AG08396 (cell line): Measurements from ENCODE around the gene ZNF254.
"Not testable (repeated sequence)": the region's sequence is repeated elsewhere in the genome, so short reads cannot be mapped to it uniquely, and the experiment has no call there.

ENCODE experiments used
- DNase-seq: peaks from one replicate; pipeline ENCODE4 v3.0.0; 2012; ENCODE audit warnings: low spot score, mixed read lengths

Gene ZNF254

DNA sequence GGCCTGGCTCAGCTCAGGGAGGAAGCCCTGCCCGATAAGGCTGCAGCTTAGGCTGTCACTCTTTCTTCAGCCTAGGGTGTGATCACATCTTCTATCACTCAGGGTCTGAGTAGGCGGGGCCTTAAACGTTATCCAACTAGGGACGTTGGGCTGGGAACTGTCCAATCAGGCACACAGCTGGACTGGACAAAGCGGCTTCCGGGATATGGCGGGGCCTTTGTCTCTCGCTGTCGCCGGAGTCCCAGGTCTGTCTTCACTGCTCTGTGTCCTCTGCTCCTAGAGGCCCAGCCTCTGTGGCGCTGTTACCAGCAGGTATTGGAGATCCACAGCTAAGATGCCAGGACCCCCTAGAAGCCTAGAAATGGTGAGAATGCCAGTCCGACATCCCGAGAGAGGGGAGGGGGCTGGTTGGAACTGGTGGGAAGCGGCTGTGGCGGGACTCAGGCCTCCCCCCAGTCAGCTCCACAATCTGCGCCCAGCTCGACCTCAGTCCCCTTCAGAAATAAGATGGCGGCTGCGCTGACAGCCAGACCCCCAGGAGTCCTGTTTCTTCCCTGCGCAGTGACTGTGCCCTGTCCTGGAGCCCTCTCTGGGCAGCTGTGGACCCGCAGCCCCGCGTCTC is at the start of gene ZNF254:
Gene ZNF254, plus strand, starts transcription at position 214 of the 622 bp plus-strand sequence. Its CDS starts 121 bp downstream, at position 335.
- DNase-seq, result peak; percentile 85

DNA sequence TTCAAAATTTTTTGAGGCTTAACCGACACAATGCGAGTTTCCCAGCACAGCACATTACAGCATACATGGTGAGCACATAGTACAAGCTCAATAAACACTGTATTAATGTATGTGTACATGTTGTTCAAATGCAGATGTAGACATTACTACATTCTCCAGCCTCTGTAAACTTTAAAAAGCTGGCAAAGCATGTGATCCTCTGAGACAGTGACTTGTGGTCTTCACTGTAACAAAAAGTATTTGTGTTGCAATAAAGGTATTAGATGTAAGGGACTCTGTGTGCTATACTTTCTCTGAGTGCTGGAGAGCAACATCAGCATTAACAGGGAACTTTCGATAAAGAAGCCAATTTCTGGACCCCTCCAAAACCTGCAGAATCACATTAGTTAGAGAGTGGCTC is 46.4 kb upstream of the ZNF254 start:
- no peak for DNase-seq

DNA sequence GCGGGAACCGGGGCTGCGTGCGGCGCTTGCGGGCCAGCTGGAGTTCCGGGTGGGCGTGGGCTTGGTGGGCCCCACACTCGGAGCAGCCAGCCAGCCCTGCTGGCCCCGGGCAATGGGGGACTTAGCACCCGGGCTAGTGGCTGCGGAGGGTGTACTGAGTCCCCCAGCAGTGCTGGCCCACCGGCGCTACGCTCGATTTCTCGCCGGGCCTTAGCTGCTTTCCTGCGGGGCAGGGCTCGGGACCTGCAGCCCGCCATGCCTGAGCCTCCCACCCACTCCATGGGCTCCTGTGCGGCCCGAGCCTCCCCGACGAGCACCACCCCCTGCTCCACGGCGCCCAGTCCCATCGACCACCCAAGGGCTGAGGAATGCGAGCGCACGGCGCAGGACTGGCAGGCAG is 45.7 kb upstream of the ZNF254 start:
- DNase-seq, result not testable (repeated sequence)

- DNase-seq, result no peak
Observed at GRCh38 chr19:24046550-24046949, 40.4 kb upstream of the ZNF254 start.

DNA sequence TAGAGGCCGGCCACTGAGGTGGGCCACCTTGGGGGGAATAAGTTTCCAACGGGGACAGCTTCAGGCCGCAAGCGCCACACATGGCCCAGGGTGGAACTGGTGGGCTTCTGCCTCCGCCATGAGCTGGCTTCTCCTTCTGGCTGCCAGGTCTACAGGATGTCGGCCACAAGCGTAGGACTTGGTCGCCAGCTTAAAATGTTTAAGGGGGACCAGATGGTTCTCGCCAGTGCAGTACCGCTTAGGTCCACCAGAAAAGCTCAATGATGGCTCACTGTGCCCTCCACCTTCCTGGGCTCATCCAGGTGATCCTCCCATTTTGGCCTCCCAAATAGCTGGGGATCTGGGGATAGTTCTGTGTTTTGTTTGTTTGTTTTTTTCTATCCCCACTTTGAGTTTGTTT is 38.7 kb upstream of the ZNF254 start:
- no peak for DNase-seq

GRCh38 chr19:24049537-24049936 is 37.5 kb upstream of the ZNF254 start:
- DNase-seq, result no peak

GRCh38 chr19:24051516-24051915 is 35.5 kb upstream of the ZNF254 start:
- DNase-seq, result no peak

- no peak for DNase-seq
Observed at GRCh38 chr19:24052811-24053210, 34.2 kb upstream of the ZNF254 start.

DNA sequence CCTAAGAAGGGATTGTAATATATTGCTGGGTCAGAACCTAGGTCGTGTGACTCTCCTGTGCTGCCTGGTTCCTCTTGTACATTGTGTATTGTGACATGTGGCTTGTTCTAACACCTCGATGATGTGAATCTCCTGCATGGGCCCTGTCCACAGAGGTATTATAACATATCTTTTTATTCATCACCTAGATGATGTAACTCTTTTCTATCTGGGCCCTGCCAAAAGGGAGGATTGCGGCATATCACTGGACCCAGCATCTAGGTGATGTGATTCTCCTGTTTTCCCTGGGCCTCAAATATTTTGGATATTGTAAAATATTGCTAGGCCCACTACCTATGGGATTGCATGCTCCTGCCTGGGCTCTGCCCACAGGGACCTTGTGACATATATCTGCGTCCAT is 33.4 kb upstream of the ZNF254 start:
- no peak for DNase-seq

- peak; percentile 43 for DNase-seq
Observed at GRCh38 chr19:24054044-24054935, 32.7 kb upstream of the ZNF254 start.

- DNase-seq, result no peak
Observed at GRCh38 chr19:24055548-24055947, 31.4 kb upstream of the ZNF254 start.

GRCh38 chr19:24057144-24057543 is 29.8 kb upstream of the ZNF254 start:
- DNase-seq, result no peak

GRCh38 chr19:24059563-24060295 is 27.3 kb upstream of the ZNF254 start:
- no peak for DNase-seq

- no peak for DNase-seq
Observed at GRCh38 chr19:24060687-24061356, 26.2 kb upstream of the ZNF254 start.

DNA sequence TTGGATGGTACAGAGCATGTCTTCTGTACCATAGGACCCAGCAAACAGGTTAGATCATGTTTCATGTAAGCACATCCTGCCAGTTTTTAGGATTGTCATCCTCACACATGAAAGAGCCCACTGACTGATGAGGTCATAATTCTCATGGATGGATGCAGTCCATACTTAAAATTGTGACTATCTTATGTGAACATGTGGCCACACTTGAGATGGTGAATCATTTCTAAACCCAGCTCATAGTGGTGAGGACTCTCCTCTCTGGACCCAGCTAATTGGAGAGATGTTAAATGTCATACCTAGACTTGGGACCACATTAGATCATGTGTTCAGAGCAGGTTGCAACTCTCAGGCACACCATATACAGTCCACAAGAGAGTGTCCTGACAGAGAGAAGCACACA is 24.8 kb upstream of the ZNF254 start:
- DNase-seq, result no peak

DNA sequence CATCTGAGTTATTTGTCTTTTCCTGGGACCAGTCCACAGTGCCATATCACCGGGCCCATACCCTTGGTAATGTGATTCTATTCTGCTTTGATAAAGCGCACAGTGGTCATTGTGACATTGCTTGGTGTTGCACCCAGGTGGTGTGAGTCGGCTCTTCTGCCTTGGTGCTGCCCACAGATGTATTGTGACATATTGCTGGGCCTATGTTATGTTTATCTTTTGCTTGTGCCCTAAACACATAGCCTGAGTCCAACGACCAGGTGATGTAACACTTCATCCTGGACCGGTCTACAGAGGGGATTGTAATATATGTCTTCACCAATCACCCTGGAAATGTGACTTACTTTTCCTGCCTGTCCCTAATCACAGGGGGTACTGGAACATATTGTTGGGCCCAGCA is 23.7 kb upstream of the ZNF254 start:
- DNase-seq, result no peak

- no peak for DNase-seq
Observed at GRCh38 chr19:24064175-24064574, 22.8 kb upstream of the ZNF254 start.

DNA sequence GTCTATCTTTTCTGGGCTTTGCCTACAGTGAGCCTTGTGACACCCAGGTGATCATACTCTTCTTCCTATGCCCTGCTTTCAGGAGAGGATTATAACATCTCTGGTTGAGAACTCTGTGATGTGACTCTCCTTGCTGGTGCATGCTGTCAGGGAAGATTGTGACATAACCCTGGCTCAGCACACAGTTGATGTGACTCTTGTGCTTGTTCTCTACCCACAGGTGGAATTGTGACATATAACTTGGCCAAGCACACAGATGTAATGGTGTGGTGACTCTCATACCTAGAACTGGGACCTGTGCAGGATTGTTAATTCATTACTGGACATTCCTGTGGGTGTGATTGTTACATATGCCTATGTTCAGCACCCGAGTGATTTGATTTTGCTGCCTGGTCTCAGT is 21.7 kb upstream of the ZNF254 start:
- no peak for DNase-seq

DNA sequence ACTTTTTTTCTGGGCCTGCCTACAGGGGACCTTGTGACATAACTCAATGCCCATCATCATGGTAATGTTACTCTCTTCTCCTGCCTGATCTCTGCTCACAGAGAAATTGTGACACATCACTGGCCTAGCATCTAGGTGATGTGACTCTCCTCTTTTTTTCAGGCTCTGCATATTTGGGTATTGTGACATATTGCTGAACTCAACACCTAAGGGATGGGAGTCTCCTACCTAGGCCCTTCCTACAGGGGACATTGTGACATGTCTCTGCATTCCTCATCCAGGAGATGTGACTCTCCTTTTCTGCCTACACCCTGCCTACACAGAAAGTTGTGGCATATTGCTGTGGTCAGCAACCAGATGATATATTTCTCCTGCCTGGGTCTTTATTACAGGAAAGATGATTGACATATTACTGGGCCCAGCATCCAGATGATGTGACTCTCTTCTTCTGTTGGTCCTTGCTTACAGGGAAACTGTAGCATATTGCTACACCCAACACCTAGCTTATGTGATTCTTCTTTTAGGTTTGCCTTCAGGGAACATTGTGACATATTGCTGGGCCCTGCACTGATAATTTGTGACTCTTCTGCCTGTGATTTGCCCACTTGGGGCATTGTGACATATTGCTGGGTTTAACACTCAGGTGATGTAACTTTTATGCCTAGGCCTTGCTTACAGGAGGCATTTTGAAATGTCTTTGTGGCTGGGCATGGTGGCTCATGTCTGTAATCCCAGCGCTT is 21.0 kb upstream of the ZNF254 start:
- no peak for DNase-seq

- DNase-seq, result no peak
Observed at GRCh38 chr19:24069905-24070657, 16.9 kb upstream of the ZNF254 start.

GRCh38 chr19:24071078-24071477 is 15.9 kb upstream of the ZNF254 start:
- no peak for DNase-seq
